PFSK-1 (cell line): ENCODE results near the gene CDC42EP3.

Source experiments
- FOXP2 ChIP-seq: optimal IDR thresholded peaks from 2 replicates; pipeline ENCODE3; 2011; ENCODE audit warnings: borderline replicate concordance, control low read depth, inconsistent platforms; ENCODE audit not compliant: insufficient read depth; ENCODE audit errors: extremely low read length, extremely low read depth
- POLR2AphosphoS5 ChIP-seq: IDR thresholded peaks from 2 replicates; pipeline ENCODE4 v1.6.1; 2012; ENCODE audit warnings: low read depth, mild to moderate bottlenecking, control low read depth, low read length, moderate library complexity
- SIN3A ChIP-seq: IDR thresholded peaks from 2 replicates; pipeline ENCODE4 v1.6.1; 2012; ENCODE audit warnings: mild to moderate bottlenecking, low read length, moderate library complexity, borderline replicate concordance; ENCODE audit not compliant: insufficient read depth
- TF ChIP-seq, protein P1 (sequence below), 2 experiments: IDR thresholded peaks; 2 replicates each; pipeline versions ENCODE4 v1.6.1 to v1.8.0; 2011 to 2012; ENCODE audit warnings: low read depth in 2 of 2, low read length in 2 of 2, control low read depth in 1 of 2, inconsistent platforms in 1 of 2, mild to moderate bottlenecking in 1 of 2, moderate library complexity in 1 of 2; ENCODE audit not compliant: insufficient read depth in 1 of 2

- TF ChIP-seq SIN3A (no peak), POLR2AphosphoS5 (no peak), FOXP2 (no peak)
- TF ChIP-seq, protein P1, sequence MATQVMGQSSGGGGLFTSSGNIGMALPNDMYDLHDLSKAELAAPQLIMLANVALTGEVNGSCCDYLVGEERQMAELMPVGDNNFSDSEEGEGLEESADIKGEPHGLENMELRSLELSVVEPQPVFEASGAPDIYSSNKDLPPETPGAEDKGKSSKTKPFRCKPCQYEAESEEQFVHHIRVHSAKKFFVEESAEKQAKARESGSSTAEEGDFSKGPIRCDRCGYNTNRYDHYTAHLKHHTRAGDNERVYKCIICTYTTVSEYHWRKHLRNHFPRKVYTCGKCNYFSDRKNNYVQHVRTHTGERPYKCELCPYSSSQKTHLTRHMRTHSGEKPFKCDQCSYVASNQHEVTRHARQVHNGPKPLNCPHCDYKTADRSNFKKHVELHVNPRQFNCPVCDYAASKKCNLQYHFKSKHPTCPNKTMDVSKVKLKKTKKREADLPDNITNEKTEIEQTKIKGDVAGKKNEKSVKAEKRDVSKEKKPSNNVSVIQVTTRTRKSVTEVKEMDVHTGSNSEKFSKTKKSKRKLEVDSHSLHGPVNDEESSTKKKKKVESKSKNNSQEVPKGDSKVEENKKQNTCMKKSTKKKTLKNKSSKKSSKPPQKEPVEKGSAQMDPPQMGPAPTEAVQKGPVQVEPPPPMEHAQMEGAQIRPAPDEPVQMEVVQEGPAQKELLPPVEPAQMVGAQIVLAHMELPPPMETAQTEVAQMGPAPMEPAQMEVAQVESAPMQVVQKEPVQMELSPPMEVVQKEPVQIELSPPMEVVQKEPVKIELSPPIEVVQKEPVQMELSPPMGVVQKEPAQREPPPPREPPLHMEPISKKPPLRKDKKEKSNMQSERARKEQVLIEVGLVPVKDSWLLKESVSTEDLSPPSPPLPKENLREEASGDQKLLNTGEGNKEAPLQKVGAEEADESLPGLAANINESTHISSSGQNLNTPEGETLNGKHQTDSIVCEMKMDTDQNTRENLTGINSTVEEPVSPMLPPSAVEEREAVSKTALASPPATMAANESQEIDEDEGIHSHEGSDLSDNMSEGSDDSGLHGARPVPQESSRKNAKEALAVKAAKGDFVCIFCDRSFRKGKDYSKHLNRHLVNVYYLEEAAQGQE (IDR thresholded peaks at IDR 0.05; ENCODE audit: insufficient read depth in 1 of 2, low read depth in 2 of 2, low read length in 2 of 2), result no peak
These were observed 21.3 kb upstream of the CDC42EP3 start for GRCh38 chr2:37692711-37693110.
